ENCODE data around the gene ANKRD45. TPM values are rescaled to one million over a fixed set of nuclear protein-coding genes. Genes with fewer than 3 reads are reported as not detected.

Gene ANKRD45
- total and polyA plus RNA-seq, 2 of the 13 experiments (the other 11 are each of a cell fraction or from before 2014, with no cell fraction given), result not detected

DNA sequence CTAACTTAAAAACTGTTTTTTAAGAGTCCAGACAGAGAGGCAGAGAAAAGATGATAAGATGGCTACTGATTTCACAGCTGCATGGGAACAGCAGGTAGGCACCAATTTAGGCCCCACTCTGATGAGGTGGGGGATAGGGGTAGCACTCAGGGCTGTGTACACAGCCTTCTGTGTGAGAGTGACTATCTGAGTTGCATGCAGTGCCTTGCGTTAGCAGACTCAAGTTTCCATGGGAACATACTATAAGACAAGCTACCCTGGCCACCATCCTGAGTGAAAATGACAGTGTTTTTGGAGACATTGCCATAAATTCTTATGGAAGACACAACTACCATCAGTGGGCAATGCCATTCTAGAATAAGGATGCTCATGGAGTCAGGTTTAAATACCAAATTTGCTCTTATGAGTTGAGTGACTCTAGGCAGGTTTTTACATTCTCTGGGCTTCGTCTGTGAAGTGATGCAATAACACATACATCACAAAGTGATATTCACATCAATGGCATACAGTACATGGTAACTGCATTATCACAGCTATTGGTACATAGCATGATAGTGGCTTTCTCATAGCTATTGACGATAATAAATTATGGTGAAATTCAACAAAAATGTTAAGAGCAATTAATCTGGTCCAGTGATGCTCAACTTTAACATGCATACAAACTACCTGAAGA is 97.3 kb downstream of the ANKRD45 start:
- H3K27me3 ChIP-seq (ENCODE audit: control insufficient read depth in 1 of 2, insufficient read depth in 2 of 2, low read length in 2 of 2), result peaks cover 0 to 6% of the 10 kb centered on the region in 2 experiments; a peak in 1 of 5 replicates
- no peak overlapping the region for H2AFZ ChIP-seq (ENCODE audit: low read length)
- in situ Hi-C loops (cut with HindIII; ENCODE audit: extremely low pct_ligation_motif_present, low pct_unique_long_range_greater_than_20kb), result no loop called here
- POLR2A ChIA-PET, result no interaction called here
- H3K4me3 ChIP-seq (replicated peaks in 1 of 3; ENCODE audit: insufficient read depth in 1 of 3, low read depth in 2 of 3, low read length in 3 of 3), result no peak overlapping the region
- TF ChIP-seq CEBPB (IDR thresholded peaks at IDR 0.05; ENCODE audit: borderline replicate concordance, low read depth, low read length), result 0 out of 2 replicates have a peak, but pooled peaks have one; percentile 49
- TF ChIP-seq HMGA1 (CRISPR knock-in tag; conservative IDR thresholded peaks at IDR 0.05), result no peak
- H3K9ac ChIP-seq (ENCODE audit: insufficient read depth, low read depth, low read length), result no peak overlapping the region
- H3K4me2 ChIP-seq (ENCODE audit: low read depth, low read length), result no peak overlapping the region
- no peaks in the 10 kb centered on the region for H3K36me3 ChIP-seq (replicated peaks in 1 of 2; ENCODE audit: control insufficient read depth in 1 of 2, insufficient read depth in 2 of 2, low read length in 2 of 2)
- H3K9me3 ChIP-seq (ENCODE audit: low read length), result no peaks in the 10 kb centered on the region
- ATAC-seq (no peak), FAIRE-seq (no peak), DNase-seq (ENCODE audit: low spot score) (no peak)
- 20% methylated on average over 3 of the region's 3 CpGs for WGBS (ENCODE audit: low lambda C conversion rate)
- H3K27ac ChIP-seq (ENCODE audit: extremely low read length, insufficient read depth, low read length), result no peak overlapping the region
- CTCF ChIA-PET (ENCODE audit: low intra/inter-chr PET ratio, low total read pairs), result no interaction called here
- no peaks in the 10 kb centered on the region for H3K79me2 ChIP-seq (ENCODE audit: insufficient read depth, low read length)
- H3K4me1 ChIP-seq (ENCODE audit: insufficient read depth, low read length), result no peaks in the 10 kb centered on the region
- no TSS peak for BruUV-seq (replicated peaks)
- intact Hi-C loops (cut with micrococcal nuclease; ENCODE audit: unreplicated experiment), result no loop called here
- H4K20me1 ChIP-seq (ENCODE audit: insufficient read depth, low read length), result no peaks in the 10 kb centered on the region

DNA sequence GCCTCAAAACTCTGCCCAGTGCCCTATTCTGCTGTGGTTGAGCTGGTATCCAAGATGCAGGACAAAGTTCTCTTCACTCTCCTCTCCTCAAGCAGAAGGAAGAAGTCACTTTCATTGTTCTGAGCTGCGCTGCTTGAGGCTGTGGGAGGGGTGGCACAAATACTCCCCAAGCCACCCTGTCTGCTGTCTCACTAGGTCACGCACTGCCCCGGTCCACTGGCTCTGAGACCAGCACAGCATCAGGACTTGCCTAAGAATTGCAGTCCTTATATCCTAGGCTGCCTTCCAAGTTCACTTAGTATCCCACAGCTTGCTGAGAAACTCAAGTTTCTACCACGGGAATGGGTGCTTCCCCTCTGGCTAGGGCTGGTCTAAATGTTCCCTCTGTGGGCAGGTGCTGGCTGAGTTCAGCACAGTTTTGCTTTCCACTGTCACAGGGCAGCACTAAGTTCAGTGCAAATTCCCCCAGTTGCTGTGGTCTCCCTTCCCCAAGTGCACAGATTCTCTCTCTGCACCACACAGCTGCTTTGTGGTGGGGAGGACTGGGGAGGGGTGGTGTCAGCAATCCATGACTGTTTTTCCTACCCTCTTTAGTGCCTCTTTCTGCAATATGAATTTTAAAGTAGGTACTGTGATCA is 99.2 kb downstream of the ANKRD45 start:
- no peaks in the 10 kb centered on the region for H3K9me3 ChIP-seq (ENCODE audit: low read length)
- no peak for ATAC-seq
- no peak overlapping the region for H2AFZ ChIP-seq (ENCODE audit: low read length)
- in situ Hi-C loops (cut with HindIII; ENCODE audit: extremely low pct_ligation_motif_present, low pct_unique_long_range_greater_than_20kb) (no loop called here), intact Hi-C loops (cut with micrococcal nuclease; ENCODE audit: unreplicated experiment) (no loop called here)
- H3K27ac ChIP-seq (ENCODE audit: extremely low read length, insufficient read depth, low read length), result no peak overlapping the region
- DNase-seq (ENCODE audit: low spot score), result no peak
- CTCF ChIA-PET (ENCODE audit: low intra/inter-chr PET ratio, low total read pairs), result no interaction called here
- no TSS peak for BruUV-seq (replicated peaks)
- H3K27me3 ChIP-seq (ENCODE audit: control insufficient read depth in 1 of 2, insufficient read depth in 2 of 2, low read length in 2 of 2), result no peaks in the 10 kb centered on the region; a peak in 1 of 5 replicates
- no peaks in the 10 kb centered on the region for H4K20me1 ChIP-seq (ENCODE audit: insufficient read depth, low read length)
- FAIRE-seq, result no peak
- H3K36me3 ChIP-seq (replicated peaks in 1 of 2; ENCODE audit: control insufficient read depth in 1 of 2, insufficient read depth in 2 of 2, low read length in 2 of 2), result no peaks in the 10 kb centered on the region
- no peak overlapping the region for H3K4me2 ChIP-seq (ENCODE audit: low read depth, low read length)
- 0% methylated on average over 1 of the region's 4 CpGs for WGBS (ENCODE audit: low lambda C conversion rate)
- no peaks in the 10 kb centered on the region for H3K4me1 ChIP-seq (ENCODE audit: insufficient read depth, low read length)
- no peak overlapping the region for H3K4me3 ChIP-seq (replicated peaks in 1 of 3; ENCODE audit: insufficient read depth in 1 of 3, low read depth in 2 of 3, low read length in 3 of 3)
- no peak overlapping the region for H3K9ac ChIP-seq (ENCODE audit: insufficient read depth, low read depth, low read length)
- POLR2A ChIA-PET, result no interaction called here
- H3K79me2 ChIP-seq (ENCODE audit: insufficient read depth, low read length), result no peaks in the 10 kb centered on the region
- TF ChIP-seq TBX2 (CRISPR knock-in tag; IDR thresholded peaks at IDR 0.05; ENCODE audit: borderline replicate concordance) (no peak), ZNF546 (CRISPR knock-in tag; conservative IDR thresholded peaks at IDR 0.05) (no peak), ZNF251 (CRISPR knock-in tag; IDR thresholded peaks at IDR 0.05) (no peak), SMAD9 (CRISPR knock-in tag; IDR thresholded peaks at IDR 0.05) (no peak), TMF1 (CRISPR knock-in tag; IDR thresholded peaks at IDR 0.05; ENCODE audit: low read depth) (no peak), ZNF232 (CRISPR knock-in tag; IDR thresholded peaks at IDR 0.05; ENCODE audit: borderline replicate concordance) (no peak), ZNF30 (CRISPR knock-in tag; IDR thresholded peaks at IDR 0.05) (no peak), ATF7 (IDR thresholded peaks at IDR 0.05) (no peak), ATF7 (CRISPR knock-in tag; IDR thresholded peaks at IDR 0.05) (no peak), ONECUT2 (CRISPR knock-in tag; IDR thresholded peaks at IDR 0.05) (no peak), TSC22D2 (CRISPR knock-in tag; IDR thresholded peaks at IDR 0.05; ENCODE audit: borderline replicate concordance) (no peak), NFYB (CRISPR knock-in tag; IDR thresholded peaks at IDR 0.05) (no peak)
- TF ChIP-seq, protein P1, sequence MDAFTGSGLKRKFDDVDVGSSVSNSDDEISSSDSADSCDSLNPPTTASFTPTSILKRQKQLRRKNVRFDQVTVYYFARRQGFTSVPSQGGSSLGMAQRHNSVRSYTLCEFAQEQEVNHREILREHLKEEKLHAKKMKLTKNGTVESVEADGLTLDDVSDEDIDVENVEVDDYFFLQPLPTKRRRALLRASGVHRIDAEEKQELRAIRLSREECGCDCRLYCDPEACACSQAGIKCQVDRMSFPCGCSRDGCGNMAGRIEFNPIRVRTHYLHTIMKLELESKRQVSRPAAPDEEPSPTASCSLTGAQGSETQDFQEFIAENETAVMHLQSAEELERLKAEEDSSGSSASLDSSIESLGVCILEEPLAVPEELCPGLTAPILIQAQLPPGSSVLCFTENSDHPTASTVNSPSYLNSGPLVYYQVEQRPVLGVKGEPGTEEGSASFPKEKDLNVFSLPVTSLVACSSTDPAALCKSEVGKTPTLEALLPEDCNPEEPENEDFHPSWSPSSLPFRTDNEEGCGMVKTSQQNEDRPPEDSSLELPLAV (CRISPR knock-in tag; conservative IDR thresholded peaks at IDR 0.05; ENCODE audit: low read depth), result no peak
